ENCODE results near the gene EVL.
"Not testable (repeated sequence)": the region's sequence is repeated elsewhere in the genome, so short reads cannot be mapped to it uniquely, and the experiment has no call there.

The EVL gene

DNA sequence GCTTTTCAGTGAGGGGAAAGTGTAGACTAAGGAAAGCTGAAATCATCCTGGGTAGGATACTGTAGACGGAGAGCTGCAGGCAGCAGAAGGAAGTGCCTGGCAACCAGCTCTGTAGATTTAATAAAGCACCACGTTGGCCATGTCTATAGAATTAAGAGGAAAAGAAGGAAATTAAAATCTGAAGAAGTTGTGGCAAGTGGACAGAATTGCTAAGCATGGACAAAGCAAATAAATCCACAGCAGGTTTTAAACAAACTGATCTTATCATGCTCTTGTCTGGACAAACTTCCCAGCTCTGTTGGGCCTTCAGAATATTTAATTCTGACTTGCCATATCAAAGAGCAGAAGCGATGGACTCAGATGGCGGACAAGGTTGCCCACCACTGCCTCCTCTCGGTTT lies 27.2 kb upstream of the EVL start:
- no peak for DNase-seq (ENCODE audit: low read depth)

DNA sequence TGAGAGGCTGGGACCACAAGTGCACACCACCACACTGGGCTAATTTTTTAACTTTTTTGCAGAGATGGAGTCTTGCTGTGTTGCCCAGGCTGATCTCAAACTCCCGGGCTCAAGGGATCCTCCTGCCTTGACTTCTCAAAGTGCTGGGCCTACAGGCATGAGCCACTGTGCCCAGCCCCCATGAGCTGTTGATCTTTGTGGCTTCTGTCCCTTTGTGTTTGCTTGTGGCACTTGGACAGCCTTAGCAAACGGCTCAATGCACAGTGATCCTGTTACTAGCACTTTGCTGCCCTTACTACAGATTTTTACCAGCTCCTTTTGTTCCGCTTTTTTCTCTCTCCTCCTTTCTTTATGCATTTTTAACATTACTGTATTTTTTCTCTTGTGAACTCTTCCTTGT lies 25.3 kb upstream of the EVL start:
- no peak for DNase-seq (ENCODE audit: low read depth)

DNA sequence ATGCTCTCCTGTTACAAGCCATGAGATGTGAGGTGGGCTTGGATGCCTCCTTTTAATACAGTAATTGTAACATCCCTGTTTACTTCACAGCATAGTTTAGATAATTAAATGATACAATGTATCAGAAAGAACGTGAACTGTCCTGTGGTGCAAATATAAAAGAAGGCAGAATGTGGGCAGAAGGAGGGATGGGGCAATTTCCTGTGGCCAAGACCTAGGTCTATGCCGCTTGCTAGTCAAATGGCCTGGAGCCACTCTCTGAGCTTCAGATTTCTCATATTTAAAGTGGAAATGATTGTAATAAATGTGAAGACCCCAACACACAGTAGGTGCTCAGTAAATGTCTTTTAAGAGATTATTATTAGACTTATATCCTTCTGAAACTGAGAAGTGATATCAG lies 24.0 kb upstream of the EVL start:
- no peak for DNase-seq (ENCODE audit: low read depth)

DNA sequence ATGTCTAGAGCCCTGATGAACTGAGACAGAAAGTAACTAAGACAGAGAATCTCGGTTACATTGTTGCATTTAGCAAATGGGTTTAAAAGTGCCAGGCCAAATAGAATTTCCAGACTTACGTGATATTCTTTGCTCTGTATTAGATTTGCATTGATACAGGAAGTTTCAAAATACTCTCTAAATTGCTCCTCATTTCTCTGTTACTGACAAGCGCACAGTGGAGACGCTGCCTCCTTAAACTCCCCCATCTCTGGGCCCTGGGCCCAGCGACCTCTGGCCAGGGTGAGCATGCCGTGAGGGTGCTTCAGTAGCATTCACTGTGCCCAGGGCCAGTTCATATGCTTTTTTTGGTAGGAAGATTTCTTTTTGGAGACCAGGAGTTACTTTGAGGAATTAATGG lies 22.9 kb upstream of the EVL start:
- no peak for DNase-seq (ENCODE audit: low read depth)

DNA sequence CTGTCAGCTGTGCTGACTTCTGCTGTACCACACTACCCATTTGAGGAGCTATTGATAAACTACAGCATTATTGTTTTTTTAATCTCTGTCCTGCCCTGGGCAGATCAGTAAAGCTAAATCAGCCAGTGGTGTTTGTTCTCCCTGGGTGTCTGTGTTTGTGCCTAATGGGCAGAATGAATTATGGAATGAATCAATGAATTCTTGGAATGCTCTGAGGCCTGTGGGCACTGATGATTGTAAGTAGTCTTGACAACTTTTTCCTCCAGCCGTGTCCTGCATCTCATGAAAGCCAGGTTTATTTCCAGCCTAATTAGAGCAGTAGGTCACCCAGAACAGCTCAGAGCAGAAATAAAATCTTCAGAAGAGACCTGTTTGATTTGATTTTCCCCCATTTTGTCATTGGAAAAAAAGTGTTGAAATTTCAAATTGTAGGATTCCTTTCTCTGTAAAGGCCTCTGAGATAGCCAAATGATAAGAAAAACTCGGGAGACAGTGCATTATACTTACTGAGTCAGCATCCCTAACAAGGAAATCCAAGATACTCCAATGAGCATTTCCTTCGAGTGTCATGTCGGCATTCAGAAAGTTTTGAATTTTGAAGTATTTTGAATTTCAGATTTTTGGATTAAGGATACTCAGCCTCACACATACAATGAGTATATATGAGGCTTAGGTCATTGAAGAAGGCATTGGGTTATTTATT lies 19.4 kb upstream of the EVL start:
- DNase-seq (ENCODE audit: low read depth): no peak

DNA sequence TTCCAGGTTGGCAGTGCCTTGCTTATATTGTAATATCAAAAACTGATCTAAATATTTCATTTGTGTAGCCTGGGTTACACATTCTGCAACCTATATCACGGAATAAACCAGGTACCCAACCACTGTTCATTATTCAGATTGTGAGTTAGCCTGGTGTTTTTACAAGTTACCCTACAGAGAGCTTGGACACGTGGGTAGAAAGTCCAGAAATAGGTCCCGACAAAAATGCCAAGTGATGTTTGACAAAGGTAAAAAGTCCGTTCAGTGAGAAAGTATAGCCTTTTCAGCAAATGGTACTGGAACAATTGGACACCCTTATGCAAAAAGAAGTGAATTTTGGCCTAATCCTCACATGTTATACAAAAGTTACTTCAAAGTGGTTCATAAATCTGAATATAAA lies 17.6 kb upstream of the EVL start:
- DNase-seq (ENCODE audit: low read depth): no peak

DNA sequence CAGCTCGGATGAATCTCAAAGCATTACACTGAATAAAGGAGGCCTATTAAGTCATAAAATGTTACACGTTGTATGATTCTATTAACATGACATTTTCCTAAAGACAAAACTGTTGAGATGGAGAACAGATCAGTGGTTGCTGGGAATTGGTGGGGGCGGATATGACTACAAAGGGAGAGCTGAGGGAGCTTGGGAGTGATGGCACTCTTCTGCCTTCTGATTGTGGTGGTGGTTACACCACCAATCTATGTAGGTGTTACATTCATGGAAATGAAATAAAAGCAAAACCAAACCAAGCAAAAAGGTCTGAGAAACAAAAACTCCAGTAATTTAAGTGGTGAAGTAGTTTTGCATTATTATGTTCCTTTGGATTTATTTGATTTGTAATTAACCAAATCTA lies 16.4 kb upstream of the EVL start:
- no peak for DNase-seq (ENCODE audit: low read depth)

DNA sequence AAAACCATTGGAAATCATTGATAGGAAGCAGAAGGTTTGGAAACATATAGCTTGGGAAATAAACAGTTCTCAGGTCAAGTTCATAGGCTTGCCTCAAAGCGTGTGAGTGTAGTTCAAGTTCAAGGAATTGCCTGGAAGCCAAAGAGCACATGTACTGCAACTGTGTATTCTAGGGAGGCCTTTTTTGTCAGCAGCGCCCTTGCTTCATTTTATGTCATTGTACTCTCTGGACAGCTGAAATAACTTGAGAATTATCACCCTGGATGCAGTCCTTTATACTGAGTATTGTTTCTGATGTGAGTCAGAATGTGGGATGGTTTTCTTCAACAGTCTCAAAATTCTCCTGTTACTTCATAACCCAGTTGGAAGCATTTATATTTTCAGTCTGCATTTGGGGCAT lies 16.0 kb upstream of the EVL start:
- DNase-seq (ENCODE audit: low read depth): no peak

DNA sequence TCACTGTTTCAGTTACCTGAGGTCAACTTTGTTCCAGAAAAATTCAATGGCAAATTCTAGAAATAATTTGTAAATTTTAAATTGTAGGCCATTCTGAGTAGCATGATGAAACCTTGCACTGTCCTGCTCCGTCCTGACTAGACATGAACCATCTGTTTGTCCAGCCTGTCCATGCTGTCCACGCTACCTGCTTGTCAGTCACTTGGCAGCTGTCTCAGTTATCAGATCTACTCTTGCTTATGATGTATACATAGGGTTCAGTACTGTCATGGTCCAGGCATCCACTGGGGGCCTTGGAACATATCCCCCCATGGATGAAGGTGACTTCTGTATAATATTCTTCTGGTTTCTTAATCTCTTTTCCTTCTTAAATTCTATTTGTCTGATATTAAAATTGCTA lies 14.1 kb upstream of the EVL start:
- no peak for DNase-seq (ENCODE audit: low read depth)

DNA sequence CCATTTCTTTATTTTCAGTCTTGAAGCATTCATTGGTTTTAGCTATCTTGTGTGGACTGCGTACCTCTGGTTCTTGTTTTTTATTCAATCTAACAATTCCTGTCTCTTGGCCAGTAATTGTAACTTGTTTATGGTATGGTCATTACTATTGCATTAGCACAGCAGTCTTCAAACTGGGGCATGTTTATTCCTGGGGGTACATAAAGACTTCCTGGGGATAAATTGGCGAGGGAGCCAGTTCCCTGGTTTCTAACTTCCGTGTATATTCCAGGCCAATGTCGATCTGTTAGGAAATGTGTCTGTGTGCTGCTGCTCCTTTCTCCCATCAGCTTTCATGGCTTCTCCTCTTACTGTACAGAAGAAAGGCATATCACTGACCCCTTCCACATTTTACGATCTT lies 13.7 kb upstream of the EVL start:
- no peak for DNase-seq (ENCODE audit: low read depth)

DNA sequence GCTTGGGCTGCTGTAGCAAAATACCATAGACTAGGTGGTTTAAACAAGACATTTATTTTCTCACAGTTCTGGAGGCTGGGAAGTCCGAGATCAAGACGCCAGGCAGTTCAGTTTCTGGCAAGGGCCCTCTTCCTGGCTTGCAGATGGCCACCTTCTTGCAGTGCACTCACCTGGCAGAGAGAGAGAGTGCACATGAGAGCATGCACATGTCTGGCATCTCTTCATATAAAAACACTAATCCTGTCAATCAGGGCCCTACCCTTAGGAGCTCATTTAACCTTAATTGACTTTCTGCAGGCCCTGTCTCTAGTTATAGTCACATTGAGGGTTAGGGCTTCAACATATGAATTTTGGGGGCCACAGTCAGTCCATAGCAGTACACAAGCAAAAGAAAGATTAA lies 12.4 kb upstream of the EVL start:
- no peak for DNase-seq (ENCODE audit: low read depth)

DNA sequence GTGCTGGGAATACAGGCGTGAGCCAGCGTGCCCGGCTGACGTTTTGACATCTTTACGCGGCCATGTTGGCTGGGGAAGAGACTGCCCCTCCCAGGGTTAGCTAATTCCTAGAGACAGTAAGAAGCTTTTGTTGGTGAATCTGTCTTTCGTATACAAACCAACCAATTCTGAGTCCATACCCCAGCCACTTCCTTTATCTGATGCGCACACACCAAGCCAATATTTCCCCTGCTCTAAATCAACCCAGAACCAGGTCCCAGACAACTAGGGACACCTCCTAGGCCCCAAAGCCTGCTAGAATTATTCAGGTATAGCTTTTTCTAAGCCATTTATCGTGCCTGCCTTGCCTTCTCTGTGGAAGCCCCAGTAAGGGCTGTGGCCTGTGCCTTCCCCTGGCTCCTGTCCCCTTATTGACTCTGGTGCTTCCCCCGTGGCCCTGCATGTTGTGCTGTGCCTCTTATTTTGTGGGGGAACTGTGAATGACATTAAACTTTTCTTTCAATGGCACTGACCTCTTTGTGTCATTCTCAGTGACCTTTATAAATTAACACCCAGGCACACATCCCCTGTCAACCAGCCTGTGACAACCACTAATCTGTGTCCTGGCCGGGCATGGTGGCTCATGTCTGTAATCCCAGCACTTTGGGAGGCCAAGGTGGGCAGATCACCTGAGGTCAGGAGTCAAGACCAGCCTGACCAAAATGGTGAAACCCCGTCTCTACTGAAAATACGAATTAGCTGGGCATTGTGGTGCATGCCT lies 10.7 kb upstream of the EVL start:
- no peak for DNase-seq (ENCODE audit: low read depth)

DNA sequence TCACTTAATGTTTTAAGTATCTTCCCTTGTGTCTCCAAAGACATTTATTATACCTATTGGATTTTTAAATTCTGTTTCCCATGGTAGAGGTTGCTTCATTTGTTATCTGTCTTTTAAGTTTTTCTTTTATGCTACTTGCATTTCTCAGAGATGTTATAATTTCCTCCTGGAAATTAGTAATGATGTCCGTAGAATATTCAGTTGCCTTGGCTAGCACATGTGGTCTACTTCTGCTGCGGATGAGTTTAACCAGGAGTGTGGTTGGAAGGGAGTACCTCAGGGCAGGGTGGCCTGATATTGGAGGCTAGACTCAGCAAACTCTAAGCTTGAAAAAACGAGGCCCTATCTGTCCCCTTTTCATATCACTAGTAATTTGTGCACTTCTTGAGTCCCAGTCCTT lies 8.8 kb upstream of the EVL start:
- DNase-seq (ENCODE audit: low read depth): no peak

DNA sequence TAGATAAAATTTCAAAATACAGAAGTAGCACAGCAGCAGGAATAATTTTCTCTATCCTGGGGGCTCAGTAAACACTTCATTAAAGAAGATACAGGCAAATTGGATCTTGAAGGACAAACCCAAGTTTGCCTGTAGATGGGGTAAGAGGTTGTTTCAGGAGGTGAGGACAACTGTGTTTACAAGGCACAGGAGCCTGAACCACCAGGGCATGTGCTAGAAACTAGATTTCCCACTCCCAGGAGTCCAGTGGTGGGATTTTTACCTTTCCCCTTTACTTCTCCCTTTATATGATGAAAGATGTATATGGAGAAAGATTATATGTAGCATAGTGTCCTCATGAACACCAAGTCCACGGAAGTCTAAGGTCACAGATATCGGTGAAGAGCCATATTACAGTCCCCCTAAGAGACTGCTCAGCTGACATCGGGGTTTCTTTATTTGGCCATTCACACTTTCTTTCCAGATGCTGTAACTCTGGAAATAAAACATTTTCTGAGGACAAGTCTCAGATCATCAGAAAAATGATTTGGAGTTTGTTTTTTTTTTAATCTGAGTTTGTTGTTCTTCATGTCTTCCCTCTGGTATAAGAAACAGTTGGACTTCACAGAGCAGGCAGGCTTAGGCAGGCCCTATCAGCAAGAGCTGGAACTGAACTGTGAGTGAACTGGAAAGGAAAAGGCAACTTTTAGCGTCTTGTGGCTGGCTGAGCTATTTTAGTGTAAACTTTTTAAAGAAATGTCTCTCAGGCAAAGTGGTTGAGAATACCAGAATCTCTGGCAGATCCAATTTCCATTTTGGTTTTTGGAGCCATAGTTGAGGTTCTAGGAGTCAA lies 8.0 kb upstream of the EVL start:
- DNase-seq (ENCODE audit: low read depth): no peak

DNA sequence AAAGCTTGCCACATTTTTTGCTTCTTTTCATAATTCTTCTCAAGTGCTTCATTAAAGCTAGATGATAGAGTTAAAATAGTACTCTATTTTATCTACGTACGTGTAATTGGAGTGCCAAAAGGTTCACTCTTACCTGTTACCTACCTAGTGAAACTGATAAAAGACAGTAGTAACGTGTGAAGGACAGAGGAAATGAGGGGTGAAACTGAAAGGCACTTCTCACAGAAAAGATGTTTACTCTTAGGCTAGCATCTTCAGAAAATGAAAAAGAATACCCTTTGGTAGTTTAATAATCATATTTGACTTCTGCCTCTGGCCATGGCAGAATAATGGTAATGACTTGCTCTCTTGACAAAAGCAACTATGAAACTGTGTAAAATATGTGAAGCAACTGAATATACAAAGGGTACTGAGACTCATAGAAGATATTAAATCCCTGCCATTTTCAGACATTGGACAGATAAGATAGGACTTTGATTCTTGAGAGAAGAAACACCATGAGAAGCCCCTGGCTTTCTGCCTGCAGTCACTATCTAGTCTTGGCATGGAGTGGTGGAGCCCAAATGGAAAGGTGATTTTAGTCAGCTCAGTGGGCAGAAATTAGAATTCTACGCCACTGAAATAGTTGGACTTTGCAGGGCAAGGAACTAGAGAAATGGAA lies 6.3 kb upstream of the EVL start:
- DNase-seq (ENCODE audit: low read depth): no peak

DNA sequence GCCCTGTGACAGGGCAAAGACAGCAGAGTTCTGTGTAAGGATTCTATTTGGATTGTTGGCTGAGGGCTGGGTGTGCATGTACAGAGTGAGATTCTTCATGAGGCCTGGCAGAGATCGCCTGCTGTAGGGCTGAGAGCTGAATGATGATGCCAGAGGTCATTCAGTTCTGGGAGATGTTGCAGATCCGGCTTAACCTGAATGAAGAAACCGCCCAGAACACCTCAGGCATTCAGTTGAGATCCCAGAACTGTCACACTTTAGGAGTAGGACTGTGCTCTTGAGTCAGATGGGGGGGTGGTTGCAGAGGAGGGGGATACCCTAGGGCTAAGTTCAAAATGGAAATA lies 5.8 kb upstream of the EVL start:
- no peak for DNase-seq (ENCODE audit: low read depth)

DNA sequence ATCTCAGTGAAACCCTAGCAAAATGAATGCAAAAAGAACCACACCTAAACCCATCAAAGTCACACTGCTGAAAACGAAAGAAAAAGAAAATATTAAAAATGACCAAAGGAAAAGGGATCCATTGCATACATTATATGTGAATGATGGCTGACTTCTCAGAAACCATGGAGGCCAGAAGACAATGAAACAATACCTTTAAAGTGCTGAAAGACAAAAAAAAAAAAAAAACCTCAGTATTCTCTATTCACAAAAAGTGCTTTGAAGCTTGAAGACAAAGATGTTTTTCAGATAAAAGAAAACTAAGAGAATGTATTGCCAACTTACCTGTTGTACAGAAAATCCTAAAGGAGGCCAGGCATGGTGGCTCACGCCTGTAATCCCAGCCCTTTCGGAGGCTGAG lies 4.5 kb upstream of the EVL start:
- no peak for DNase-seq (ENCODE audit: low read depth)

DNA sequence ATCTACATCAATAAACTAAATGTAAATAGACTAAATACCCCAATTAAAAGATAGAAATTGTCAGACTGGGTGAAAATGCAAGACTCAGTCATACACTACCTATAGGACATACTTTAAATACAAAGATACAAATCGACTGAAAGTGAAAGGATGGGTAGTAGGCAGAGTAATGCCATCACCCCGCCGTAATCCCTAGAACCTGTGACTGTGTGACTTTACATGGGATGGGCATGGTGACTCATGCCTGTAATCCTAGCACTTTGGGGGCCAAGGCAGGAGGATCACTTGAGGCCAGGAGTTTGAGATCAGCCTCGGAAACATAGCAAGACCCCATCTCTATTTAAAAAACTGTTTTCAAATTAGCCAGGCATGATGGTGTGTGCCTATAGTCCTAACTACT lies 2.6 kb upstream of the EVL start:
- DNase-seq (ENCODE audit: low read depth): no peak

DNA sequence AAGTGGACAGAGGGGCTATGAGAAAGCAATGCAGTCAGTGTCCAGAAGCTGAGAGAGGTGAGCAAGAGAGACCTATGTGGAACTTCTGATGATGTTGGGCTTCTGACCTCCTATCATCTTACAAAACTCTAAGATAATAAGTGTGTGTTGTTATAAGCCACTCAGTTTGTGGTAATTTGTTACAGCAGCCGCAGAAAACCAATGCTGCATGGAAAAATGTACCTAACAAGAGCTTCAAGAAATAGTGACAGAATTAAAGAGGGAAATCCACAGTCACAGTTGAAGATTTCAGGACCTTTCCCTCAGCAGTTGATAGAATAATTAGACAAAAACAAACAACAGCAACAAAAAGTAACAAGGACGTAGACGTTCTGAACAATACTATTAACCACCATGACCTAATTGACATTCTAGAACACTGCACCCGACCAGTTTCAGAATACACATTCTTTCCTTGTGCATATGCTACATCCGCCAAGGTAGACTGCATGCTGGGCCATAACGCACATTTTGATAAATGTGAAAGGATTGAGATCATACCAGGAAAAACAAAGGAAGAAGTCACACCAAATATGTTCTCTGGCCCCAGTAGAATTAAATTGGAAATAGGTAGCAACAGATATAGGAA lies 1.8 kb upstream of the EVL start:
- no peak for DNase-seq (ENCODE audit: low read depth)

DNA sequence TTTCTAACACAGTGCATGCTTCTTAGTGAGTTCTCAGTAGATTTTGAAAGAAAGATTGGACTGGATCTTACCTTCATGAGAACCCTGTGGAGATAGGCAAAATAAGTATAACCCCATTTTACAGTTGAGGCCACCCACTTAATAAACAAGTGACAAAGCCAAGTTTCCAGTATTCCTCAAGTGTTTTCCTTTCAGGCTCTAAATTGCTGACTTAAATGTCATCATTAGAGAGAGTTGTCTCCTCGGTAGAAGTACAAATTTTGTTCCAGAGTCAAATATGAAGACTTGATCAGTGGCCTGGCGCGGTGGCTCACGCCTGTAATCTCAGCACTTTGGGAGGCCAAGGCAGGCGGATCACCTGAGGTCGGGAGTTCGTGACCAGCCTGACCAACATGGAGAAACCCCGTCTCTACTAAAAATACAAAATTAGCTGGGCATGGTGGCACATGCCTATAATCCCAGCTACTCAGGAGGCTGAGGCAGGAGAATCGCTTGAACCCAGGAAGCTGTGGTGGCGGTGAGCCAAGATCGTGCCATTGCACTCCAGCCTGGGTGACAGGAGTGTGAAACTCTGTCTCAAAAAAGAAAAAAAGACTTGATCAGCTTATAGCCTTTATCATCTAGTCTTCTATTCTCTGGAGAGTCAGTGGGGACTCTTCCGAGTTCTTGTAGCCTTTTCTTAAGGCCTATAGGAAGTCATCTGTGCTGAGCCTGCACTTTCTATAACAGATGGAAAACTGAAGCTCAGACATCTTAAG lies 708 bp upstream of the EVL start:
- DNase-seq (ENCODE audit: low read depth): not testable (repeated sequence)

DNA sequence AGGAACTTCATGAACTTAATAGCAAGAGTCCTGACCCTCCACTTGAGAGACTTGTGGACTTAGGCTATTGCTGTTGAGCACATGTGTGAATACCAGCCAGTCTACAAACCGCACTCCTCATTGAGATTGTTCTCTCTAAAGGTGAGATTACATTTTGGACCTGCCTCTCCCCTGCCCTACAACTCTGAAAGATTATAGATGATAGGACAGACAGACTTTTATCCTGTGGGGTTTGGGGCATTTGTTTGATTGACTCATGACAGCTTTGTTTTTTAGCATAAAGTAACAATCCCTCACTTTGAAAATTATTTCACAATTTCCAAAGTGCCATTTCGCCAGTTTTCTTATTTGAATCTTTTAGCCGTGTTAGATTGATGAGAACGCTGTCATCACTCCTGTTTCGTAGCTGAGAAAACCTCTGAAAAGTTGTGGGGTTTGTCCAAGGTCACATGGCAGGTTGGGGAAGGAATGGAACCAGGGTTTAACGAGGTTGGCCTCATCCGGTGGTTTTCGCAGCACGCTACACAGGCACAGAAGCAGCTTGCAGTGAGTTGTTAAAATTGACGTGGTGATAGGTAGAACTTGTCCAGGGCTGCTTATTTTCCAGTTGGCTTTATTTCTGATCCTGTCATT lies 836 bp downstream of the EVL start:
- DNase-seq (ENCODE audit: low read depth): peak; percentile 73
